Lung (tissue), 12 donors: ENCODE results near the gene SLA2. TPM values are rescaled to one million over a fixed set of nuclear protein-coding genes. Genes with fewer than 3 reads are reported as not detected.
"Not testable (repeated sequence)": the region's sequence is repeated elsewhere in the genome, so short reads cannot be mapped to it uniquely, and the experiment has no call there.

ENCODE experiments used
- ATAC-seq: fragments of 200-7000 bp; cut with Tn5 transposase; one replicate; pipeline ENCODE4 v1.9.1; 2020; ENCODE audit warnings: moderate number of reproducible peaks; ENCODE audit not compliant: insufficient read depth, low FRiP score
- DNase-seq, 3 donors: peaks; one replicate each; pipeline ENCODE4 v3.0.0-alpha.2; 2013 to 2017
- H3K27ac ChIP-seq, 2 donors: one replicate each; pipeline ENCODE4 v1.5.1; 2013; ENCODE audit warnings: mild to moderate bottlenecking in 2 of 2, moderate library complexity in 2 of 2, control low read depth in 1 of 2, inconsistent platforms in 1 of 2, low read depth in 1 of 2, low read length in 1 of 2
- H3K27me3 ChIP-seq, 3 donors: one replicate each; pipeline ENCODE4 v1.5.1; 2013; ENCODE audit warnings: low read length in 2 of 3; ENCODE audit not compliant: control insufficient read depth in 3 of 3, insufficient read depth in 3 of 3
- H3K36me3 ChIP-seq, 4 donors: one replicate each; pipeline ENCODE4 v1.5.1; 2013; ENCODE audit warnings: low read length in 4 of 4, mild to moderate bottlenecking in 1 of 4, moderate library complexity in 1 of 4; ENCODE audit not compliant: control insufficient read depth in 4 of 4, insufficient read depth in 4 of 4
- H3K4me1 ChIP-seq, 5 donors: one replicate each; pipeline ENCODE4 v1.5.1; 2013; ENCODE audit warnings: low read length in 5 of 5, mild to moderate bottlenecking in 2 of 5, moderate library complexity in 1 of 5; ENCODE audit not compliant: control insufficient read depth in 5 of 5, insufficient read depth in 5 of 5
- H3K4me3 ChIP-seq: one replicate; pipeline ENCODE4 v1.5.1; 2013; ENCODE audit warnings: mild to moderate bottlenecking, control low read depth, moderate library complexity
- H3K9ac ChIP-seq, 2 donors: one replicate each; pipeline ENCODE4 v1.5.1; 2013; ENCODE audit warnings: low read length in 2 of 2, control low read depth in 1 of 2; ENCODE audit not compliant: insufficient read depth in 1 of 2
- H3K9me3 ChIP-seq, 4 donors: one replicate each; pipeline ENCODE4 v1.5.1; 2013; ENCODE audit warnings: low read length in 3 of 4, mild to moderate bottlenecking in 1 of 4, moderate library complexity in 1 of 4; ENCODE audit not compliant: control insufficient read depth in 4 of 4, insufficient read depth in 3 of 4
- WGBS, 2 donors: extraction: QIAGEN DNeasy Blood & Tissue Kit; methylation state at CpG; one replicate each; pipeline ENCODE4 v1.1.7; 2013; 5-methylcytosine and 5-hydroxymethylcytosine counted together
- polyA plus RNA-seq, 2 donors: library from polyadenylated mRNA; stranded (reverse); fragments of 200-250 nt; gene quantifications; one replicate each; pipeline ENCODE4 v1.2.1, GENCODE V29; 2013
- total RNA-seq, 2 donors: library from RNA; depleted of rRNA in 1 of 2; stranded (reverse); fragments of >200 nt in 1 of 2; gene quantifications; one replicate each; pipeline ENCODE4 v1.2.1, GENCODE V29; 2014 to 2021
- TF ChIP-seq, protein P1 (sequence below): IDR thresholded peaks from 2 replicates; pipeline ENCODE4 v1.5.1; 2012; ENCODE audit warnings: mild to moderate bottlenecking; ENCODE audit errors: control extremely low read depth, extremely low read depth
- donor health status: control.
- donor health status: control.
- donor health status: Bipolar disorder and iron deficiency.
- donor health status: healthy.
- donor health status: DM: yes; HTN: yes; CAD: no.

SLA2 gene
- total and polyA plus RNA-seq, 4 donors: 0.87 to 1.8 (median 1.6) TPM

DNA sequence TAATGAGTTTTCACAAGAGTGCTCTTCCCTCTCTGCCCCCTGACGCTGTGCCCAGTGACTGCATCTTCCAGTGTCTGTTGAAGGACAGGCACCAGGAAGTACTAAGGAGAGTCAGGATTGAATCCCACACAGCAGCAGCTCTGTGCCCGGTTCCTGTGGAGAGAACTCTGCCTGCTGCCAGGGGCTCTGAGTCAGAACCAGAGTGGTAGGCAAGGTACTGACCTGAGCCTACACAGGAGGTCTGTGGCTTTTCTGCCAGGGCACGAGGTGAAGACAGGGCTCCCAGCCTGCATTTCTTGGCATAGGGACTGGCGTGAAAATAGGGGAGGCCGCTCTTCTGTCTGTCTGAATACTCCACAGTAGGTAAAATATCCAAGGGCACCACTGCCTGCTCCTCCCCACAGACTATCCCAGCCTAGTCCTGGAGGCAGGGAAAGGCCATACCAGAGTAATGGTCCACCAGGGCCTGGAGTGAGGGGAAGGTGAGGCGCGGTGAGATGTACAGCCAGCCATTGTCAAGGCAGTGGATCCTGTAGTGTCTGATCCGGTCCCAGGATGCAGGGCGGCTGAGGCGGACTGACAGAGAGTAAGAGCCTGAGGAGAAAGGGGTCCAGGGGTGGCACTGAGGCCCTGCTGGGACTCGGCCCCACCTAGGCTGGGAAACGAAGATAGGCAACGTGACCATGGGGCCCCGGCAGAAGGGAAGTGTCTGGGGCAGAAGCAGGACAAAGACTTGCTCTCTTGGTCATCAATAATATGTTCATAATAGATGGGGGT, 31.0 kb downstream of the SLA2 start:
- H3K27me3 ChIP-seq: no peaks in the 10 kb centered on the region
- H3K9me3 ChIP-seq: no peaks in the 10 kb centered on the region
- 89 to 91% methylated on average over 14 of the region's 14 CpGs for WGBS, 2 donors
- ATAC-seq: no peak
- H3K4me3 ChIP-seq: no peak overlapping the region
- peaks cover 0 to 1% (median 0%) of the 10 kb centered on the region in 5 donors for H3K4me1 ChIP-seq
- DNase-seq: no peak
- TF ChIP-seq, protein P1, sequence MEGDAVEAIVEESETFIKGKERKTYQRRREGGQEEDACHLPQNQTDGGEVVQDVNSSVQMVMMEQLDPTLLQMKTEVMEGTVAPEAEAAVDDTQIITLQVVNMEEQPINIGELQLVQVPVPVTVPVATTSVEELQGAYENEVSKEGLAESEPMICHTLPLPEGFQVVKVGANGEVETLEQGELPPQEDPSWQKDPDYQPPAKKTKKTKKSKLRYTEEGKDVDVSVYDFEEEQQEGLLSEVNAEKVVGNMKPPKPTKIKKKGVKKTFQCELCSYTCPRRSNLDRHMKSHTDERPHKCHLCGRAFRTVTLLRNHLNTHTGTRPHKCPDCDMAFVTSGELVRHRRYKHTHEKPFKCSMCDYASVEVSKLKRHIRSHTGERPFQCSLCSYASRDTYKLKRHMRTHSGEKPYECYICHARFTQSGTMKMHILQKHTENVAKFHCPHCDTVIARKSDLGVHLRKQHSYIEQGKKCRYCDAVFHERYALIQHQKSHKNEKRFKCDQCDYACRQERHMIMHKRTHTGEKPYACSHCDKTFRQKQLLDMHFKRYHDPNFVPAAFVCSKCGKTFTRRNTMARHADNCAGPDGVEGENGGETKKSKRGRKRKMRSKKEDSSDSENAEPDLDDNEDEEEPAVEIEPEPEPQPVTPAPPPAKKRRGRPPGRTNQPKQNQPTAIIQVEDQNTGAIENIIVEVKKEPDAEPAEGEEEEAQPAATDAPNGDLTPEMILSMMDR: no peak
- no peak overlapping the region for H3K27ac ChIP-seq
- H3K9ac ChIP-seq: no peak overlapping the region
- peaks cover 8 to 38% (median 14%) of the 10 kb centered on the region in 4 donors for H3K36me3 ChIP-seq

DNA sequence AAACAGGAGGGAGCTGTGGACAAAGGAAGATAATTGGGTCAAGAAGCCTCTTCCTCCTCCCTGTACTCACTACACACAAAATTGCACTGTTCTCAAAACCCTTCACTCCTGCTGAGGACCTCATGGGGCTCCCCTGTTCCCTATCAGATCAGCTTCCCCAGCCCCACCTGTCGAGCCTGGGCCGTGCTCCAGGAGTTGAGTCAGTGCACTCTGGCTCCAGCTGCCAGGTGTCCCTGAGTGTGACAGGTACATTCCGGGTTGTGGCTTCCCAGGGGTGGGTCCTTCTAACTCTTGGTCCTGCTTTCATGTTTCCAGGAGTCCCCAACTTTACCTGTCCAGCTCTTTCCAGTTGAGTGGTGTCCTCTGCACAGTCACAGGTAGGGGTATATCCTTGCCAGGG, 32.0 kb downstream of the SLA2 start:
- Histone ChIP-seq H3K36me3 (peaks cover 14 to 47% (median 17%) of the 10 kb centered on the region in 4 donors), H3K9me3 (no peaks in the 10 kb centered on the region), H3K9ac (no peak overlapping the region), H3K27me3 (no peaks in the 10 kb centered on the region), H3K4me3 (no peak overlapping the region), H3K27ac (peak overlapping the region in 1 of 2 donors; percentile 26), H3K4me1 (peaks cover 0 to 1% (median 0%) of the 10 kb centered on the region in 5 donors)
- ATAC-seq (no peak), DNase-seq (no peak)
- WGBS, 2 donors: 64 to 83% methylated on average over 3 of the region's 3 CpGs
- TF ChIP-seq, protein P1: no peak

DNA sequence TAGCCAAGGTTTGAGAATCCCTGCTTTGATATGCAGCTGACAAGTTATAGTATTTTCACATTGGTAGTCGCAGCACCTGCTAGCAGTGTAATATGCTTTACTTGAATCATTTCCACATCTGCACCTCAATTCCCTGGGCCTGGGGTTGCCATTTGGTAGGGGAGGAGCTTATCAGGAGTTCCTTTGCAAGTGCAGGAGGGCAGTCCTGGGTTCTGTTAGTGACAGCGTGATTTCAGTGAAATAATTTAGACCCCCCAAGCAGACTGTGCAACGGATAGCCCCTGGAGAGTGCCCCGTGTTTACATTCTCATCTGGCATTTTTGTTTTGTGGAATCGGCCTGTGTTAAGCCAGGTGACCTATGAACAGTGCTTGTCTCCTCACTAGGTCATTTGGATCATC, 34.4 kb downstream of the SLA2 start:
- Histone ChIP-seq H3K27me3 (no peaks in the 10 kb centered on the region), H3K27ac (no peak overlapping the region), H3K36me3 (peaks cover 19 to 54% (median 25%) of the 10 kb centered on the region in 4 donors), H3K9me3 (no peaks in the 10 kb centered on the region), H3K9ac (no peak overlapping the region), H3K4me3 (no peak overlapping the region), H3K4me1 (peaks cover 0 to 6% (median 0%) of the 10 kb centered on the region in 5 donors)
- TF ChIP-seq, protein P1: no peak
- 85 to 91% methylated on average over 5 of the region's 5 CpGs for WGBS, 2 donors
- ATAC-seq: no peak
- no peak for DNase-seq

DNA sequence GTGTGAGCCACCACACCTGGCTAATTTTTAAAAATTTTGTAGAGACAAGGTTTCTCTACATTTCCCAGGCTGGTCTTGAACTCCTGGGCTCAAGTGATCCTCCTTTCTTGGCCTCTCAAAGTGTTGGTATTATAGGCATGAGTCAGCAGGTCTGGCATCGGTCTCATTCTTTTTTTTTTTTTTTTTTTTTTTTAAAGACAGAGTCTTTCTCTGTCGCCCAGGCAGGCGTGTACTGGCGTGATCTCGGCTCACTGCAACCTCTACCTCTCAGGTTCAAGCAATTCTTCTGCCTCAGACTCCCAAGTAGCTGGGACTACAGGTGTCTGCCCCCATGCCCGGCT, 37.6 kb downstream of the SLA2 start:
- not testable (repeated sequence) for H3K27me3 ChIP-seq, H3K27ac ChIP-seq, ATAC-seq, H3K9me3 ChIP-seq, H3K4me3 ChIP-seq, DNase-seq, H3K9ac ChIP-seq
- peaks cover 19 to 33% (median 24%) of the 10 kb centered on the region in 4 donors for H3K36me3 ChIP-seq
- peaks cover 0 to 13% (median 0%) of the 10 kb centered on the region in 5 donors for H3K4me1 ChIP-seq
- WGBS, 2 donors: 79 to 88% methylated on average over 6 of the region's 6 CpGs
